ENCODE measurements around the gene LRRC10B.

Gene LRRC10B

DNA sequence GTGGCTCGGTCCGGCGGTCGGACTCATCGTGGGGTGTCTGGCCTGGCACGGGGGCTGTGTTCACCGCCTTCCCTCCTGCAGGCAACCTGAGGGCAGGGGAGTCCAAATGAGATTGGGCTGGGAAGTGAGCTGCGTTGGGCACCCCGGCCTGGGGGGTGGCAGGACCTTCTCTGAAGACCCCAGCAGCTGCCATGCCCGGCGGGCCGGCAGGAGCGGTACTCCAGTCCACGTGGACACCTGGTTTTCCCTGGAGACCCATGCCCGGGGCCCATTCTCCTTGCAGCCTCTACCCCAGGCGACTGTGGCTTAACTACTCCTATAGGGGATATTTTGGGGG is 24.5 kb downstream of the LRRC10B start:
- DNase-seq = no peak

DNA sequence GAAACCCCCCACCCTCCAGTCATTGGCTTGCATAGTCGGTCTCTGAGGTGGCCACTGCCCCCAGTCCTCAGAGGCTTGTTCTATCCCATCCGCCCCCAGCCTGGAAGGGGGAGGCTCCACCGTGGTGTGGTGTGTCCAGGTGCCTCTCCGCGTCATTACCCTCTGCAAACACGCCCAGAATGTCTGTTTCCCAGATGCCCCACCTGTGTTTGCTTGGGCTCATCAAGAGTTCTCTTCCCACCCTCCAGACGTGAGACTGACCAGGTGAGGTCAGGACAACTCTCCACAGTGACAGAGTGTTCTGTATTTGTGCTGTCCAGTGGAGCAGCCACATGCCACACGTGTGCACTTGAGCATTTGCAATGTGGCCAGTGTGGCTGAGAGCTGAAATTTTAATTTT is 24.9 kb downstream of the LRRC10B start:
- DNase-seq = no peak

DNA sequence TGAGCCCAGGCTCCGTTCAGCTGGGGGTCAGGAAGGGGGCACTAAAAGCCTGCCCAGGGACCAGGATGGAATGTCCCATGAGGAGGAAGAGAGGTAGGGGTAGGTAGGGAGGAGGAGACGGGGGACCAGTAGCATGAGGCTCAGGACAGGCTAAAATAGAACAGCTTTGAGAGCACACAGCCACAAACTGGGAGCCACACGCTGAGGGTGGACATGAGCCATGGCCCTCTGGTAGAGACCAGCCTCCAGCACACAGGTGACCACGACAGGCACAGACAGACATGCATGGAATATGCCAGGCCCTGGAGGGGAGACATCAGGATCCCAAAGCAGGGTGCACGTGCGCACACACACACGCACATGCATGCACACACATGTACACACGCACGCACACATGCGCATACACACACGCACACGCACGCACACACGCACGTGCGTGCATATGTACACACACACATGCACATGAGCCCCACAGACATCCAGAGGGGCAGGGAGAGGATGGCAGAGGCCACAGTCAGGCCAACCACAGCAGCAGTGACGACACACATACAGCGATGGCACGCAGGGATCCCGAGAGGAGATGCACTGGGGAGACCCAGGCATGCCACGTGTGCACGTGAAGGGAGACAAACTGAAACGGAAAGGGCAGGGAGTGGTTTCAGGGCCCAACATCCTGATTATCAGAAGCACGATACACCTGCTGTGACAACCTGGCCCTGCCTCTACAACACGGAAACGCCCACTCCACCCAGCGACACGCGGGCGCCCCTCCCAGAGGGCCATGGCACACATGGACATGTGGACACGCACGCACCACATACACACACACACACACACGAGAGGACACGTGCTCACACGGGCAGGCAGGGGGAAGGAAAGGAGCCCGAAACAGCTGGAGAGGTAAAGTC is 25.7 kb downstream of the LRRC10B start:
- DNase-seq = no peak

DNA sequence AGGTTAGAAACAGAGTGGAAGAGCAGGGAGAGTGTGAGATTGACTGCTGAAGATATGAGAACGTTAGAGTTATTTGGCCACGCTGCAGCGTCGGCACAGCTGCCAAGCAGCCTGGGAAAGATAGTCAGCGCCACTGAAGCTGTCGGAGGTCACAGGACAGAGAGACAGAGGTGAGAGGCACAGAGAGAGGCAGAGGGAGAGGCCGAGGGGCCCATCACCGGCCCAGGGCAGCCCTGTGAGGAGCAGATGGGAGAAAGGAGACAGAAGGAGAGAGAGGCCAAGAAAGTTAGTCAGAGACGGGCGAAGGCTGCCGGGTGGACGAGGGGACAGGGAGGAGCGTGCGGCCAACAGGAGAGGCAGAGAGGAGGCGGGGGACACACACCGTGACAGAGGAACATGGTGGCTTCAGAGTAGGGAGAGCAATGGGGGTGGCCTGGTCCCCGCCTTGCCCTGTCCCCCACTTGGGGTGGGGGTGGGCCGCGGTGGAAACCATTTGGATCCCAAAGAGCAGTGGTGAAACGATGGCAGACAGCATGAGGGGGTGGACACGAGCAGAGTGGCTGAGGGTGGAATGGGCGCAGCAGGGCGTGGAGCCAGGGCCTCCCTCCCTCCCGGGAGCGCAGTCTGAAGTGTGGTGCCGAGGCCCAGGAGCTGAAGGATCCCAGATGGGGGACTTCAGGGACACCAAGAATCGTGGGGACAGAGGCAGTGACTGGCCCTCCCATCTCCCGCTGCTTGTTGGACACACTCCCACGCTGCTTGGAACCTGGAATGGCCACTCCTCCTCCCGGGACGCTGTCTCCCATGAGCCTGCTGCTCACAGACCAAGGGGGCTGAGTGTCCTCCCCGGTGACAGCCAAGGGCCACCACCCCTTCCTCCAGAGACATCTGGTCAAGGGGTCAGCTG is 26.6 kb downstream of the LRRC10B start:
- no peak for DNase-seq

DNA sequence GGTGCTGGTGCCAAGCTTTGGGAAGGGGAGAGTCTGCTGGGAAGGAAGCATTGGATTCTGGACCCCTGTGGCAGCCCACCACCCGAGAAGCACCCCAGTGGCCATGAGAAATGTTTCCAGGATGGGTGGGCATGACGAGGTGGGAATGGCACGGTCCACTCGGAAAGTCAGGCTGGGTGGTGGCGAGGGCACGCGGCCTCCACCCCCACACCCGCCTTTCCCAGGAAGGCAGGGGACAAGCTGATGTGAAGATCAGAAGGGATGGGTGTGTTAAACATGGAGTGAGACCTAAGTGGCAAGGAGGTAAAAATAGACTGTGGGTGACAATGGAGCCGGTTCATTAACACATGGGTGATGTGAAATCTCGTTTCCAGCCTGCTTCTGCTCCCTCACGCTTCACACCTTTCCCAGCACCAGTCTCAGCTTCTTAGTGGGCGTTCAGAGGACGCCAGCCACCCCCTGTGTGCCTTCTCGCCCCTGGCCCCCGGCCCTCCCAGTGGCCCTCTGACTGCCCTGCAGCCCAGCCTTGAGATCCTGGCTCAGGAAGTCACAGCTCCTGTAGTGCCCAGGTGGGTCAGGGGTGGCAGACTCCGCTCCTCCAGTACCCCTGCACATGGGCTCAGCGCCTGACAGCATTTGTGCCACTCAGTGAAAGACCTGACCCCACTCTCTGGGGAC is 27.6 kb downstream of the LRRC10B start:
- DNase-seq = no peak

DNA sequence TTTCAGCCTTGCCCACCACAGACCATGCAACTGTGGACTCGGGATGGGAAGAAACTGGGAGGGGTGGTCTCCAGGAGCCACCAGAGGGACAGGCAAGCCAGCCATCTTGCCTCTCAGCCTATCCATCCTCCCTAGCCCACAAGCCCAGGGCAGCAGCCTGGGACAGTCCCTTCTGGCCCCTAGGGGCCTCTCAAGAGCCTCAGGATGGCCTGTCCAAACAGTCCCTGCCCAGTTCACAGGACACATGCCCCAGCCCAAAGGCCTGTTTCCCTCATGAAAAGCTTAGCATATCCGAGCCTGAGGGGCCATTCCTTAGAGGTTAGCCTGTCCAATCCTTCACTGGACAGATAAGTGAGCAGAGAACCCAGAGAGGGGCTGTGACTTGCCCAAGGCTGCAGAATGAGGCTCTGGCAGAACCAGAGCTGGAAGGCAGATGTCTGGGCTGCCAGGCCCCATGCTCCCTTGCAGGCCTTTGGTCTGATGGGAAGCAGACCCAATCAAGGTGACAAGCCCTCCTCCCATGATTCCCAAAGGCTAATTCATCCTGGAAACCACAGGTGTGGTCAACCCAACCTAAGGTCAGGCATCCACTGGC is 28.2 kb downstream of the LRRC10B start:
- no peak for DNase-seq

DNA sequence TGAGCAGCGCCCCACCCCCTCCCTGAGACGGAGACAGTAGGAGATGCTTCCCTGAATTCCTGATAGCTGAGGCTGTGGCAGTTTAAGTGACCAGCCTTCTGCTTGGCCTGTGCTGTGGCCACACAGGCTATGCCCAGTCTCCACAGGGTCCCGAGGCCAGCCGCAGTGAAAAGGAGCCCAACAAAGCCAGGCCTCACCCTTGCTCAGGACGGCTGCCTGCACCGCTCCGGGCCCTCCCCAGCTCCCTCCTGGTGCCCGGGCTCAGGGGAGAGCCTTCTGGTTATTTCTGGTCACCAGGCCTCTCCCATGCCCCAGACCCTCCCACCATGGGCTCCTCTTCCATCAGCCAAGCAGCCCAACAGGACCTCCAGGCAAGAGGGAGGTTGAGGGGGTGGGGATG is 28.8 kb downstream of the LRRC10B start:
- DNase-seq = no peak

DNA sequence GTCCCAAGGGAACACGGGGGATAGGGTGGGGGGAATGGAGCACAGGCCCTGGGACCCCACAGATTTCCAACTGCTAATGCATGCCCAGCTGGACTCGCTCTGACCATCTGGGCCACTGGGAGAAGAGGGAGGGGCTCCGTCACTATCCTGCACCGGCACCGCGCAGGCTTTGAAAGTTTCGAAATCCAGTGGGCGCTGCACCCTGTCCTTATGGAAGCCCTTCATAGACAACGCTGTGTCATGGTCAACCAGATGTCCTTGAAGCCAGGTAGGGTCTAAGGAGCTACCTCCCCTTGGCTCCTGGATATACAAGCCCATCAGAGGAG is 30.1 kb downstream of the LRRC10B start:
- DNase-seq = no peak

DNA sequence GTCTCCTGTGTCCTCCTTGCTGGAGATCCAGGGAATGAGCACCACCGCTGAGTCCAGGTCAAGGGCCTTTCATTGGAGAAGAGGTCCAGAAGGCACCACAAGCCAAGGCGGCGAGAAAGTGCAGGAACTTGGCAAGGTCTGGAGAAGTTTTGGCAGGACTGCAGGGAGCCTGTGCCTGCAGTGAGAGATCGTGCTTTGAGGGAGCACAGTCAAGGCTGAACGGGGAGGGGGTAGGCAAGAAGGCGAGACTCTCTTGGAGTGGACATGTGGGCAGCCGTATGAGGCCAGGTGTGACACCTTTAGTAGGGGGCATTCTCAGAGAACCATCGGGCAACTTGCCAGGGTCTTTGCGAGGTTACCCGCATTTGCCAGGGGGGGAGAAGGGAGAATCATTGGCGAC is 30.5 kb downstream of the LRRC10B start:
- DNase-seq = no peak

DNA sequence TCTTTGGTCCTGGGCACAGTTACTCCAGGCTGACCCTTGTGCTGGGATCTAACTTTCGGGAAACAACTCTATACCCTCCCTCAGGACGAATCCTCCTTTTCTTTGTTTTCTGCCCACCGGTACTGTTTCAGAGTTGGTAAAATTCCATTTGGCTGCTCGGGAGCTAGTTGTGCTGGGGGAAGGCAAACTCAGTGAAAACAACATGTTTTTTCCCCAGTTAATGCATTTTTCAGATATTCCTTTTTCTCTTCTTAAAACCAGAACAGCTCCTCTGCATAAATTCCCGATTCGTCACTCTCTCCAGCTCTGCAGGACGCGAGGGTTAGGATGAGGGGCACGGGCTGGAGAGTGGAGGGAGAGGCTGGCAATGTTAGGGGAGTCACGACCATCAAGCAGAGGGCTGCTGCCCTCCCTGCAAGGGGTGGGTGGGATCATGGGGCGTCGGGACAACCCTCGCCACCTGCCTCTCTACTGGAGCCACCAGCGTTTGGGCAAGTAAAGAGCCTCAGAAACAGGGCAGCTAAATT is 31.3 kb downstream of the LRRC10B start:
- DNase-seq = no peak

DNA sequence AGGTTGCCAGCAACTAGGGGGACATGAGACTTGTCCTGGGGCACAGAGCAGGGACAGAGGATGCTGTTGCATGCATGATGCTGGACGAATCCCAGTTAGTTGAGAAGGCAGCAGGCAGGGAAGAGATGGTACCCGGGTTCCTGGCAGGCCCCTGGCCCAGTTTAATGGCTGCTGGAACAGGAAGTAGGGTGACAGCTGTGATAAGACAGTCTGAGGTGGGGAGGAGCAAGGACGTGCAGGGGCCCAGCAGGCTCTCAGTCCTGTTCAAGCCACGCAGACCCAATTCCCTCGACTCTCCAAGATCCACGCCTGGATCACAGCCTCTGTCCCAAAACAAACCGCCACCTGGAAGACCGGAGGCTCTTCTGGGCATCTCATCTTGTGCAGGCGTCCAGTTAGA is 32.0 kb downstream of the LRRC10B start:
- DNase-seq = no peak

DNA sequence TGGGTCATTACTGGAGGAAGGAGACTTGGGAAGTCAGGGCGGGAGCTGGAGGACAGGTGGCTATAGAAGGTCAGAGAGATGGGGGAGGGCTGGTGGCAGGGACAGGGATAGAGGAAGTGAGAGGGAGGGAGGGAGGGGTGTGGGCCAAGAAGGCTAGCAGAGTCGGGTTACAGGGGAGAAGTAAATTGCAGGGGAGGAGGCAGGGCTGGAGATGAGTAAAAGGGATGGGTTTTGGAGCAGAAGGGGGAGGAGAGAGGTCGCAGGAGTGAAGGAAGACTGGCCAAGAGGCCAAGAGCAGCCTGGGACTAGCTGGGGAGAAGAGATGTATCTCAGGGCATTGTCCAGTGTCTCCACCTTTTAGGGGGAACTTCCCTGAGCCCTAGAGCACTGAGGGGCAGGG is 33.0 kb downstream of the LRRC10B start:
- peak; percentile 9 to 43 (median 34) for DNase-seq

DNA sequence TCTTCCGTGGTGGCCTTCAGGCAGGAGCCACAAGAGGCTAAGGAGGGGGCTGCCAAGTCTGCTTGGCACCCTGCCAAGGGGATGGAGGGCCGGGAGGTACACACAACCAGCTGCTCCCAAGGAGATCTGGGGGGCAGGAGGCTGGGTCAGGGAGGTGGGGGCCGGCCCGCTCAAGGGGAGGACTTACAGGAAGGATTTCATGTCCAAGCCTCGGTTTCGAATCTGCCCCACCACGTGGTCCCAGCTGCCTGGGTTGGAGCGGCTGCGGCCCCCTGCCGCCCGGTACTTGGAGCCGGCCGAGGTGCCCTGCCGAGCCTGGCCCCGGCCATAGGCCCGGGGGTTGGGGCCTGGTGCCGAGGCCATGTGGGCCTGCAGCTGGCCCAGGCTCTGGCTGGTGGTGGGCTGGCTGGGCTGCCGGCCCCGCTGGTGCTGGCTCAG is 33.5 kb downstream of the LRRC10B start:
- DNase-seq = no peak

DNA sequence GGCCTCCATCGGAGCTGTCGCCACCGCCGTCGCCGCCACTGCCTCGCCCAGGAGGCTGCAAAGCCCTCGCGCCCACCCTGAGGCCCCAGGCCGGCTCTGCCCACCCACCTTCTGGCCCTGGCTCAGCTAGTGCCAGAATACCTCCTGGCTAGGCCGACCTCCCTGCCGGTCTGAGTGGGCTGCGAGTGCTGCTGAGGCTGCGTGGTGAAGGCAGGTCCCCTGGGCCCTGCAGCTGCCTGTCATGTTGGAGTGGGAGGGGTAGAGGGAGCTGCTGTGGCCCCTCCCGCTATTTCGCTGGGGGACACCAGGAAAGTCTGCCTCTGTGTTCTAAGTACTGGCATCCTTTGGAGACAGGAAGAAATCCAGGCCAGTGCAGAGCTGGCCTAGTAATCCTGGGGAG is 34.2 kb downstream of the LRRC10B start:
- no peak for DNase-seq

DNA sequence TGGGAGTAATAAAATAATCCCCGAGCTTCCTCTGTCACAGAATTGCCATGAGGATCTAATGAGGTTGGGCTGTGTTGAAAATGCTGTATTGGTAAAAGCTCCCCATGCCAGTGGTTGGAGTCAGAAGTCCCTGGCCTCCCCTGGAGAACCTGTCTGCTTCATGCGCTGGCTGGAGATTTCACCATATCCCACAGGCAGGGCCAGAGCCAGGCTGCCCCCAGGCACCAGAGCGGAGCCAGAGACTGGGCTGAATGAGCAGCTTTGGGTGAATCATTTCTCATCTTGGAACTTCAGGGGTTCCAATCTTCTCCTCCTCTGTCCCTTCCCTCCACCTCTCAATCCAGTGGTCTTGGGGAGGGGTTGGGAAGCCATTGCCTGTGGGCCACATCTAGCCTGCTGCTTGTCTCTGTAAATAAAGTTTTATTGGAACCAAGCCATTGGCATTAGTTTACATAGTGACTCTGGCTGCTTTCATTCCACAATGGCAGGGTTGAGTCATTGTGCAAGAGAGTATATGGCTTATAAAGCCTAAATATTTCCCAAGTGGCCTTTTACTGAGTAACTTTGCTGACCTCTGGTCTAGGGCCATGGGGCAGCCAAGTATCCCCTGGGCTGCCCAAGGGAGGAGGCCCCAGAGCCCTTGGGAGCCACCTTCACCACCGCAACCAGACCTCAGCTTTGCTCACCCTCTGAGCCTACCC is 35.2 kb downstream of the LRRC10B start:
- DNase-seq = no peak

DNA sequence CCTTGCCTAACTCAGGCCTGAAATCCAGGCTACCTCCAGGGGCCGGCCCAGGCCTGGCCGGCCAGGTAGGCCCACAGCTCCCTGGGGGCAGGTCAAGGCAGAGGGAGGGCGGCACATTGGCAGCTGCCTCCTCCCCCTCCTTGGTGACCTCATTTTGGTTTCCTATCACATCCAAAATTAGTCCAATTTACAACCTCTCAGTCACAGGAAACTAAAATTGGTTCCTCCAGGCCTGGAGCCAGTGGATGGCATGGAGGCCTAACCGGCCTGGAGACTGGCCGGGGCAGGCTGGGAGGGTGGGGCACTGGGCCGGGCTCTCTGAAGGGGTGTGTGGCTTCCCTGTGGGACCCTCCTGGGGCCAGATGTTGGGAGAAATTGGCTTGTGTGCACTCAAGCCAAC is 35.9 kb downstream of the LRRC10B start:
- DNase-seq = no peak

DNA sequence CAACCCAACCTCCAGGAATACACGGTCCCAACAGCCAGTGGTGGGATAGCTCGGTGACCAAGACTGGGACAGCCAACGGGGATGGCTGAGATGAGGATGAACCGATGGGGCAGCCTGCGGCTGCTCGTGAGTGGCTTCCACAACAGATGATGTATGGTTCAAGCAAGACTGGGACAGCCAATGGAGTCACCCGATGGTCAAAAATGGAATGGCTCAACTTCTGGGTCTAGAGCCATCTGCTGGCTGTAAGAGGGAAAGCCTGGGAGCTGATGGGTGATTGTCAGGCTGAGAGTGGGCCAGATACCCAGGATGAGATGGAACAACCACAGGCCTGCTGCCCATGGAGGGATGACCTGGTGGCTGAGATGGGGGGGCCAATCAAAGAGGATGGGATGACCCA is 36.8 kb downstream of the LRRC10B start:
- peak in 3 of 4 experiments; percentile 23 to 45 (median 29) for DNase-seq

DNA sequence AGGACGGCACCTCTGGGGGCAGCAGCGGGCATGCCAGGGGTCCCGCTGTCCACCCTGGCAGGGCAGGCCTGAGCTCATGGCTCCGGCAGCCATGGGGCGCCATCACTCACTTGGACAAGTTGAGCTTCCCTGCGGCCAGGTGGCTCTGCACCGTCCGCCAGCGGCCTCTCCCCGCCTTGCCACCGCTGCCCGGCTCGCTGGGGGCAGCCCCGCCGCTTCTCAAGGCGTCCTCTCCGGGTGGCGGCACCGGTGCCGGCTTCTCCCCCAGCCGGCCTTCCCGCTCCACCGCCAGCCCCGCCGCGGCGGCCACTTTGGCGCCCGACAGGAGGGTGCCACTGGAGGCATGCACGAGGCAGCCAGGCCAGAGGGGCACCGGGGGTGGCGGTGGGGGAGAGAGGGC is 37.4 kb downstream of the LRRC10B start:
- DNase-seq = no peak

DNA sequence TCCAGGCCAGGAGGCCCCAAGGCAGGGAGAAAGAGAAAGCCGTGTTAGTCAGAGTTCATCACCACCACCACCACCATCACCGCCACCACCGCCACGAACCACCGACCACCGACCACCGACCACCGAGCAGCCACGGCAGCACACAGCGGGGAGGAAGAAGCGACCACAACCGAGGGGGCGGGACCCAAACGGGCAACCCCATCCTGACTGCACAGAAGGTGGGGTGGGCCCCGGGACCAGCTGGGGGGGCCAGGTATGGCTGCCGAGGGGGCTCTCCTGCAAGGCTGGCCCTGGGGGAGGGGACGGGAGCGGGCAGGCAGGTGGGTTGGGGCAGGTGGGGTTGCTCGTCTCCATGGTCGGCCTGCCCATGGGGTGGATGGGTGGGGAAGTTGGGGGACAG is 38.1 kb downstream of the LRRC10B start:
- DNase-seq = no peak

DNA sequence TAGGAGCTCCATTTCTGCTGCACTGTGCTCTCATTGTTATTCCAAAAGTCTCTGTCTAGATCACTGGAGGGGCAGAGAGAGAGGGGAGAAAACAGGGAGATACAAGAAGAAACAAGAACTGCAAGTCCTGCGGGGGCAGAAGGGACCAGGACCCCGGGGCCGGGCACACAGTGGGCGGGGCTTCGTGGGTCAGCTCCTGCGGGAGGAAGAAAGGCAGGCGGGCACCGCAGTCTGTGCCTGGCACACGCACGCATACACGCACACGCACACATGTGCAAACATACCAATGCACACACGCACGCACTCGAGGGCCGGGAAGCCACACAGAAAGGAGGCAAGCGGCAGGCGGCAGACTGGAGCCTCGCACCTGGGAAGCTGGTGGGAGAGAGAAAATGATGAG is 38.7 kb downstream of the LRRC10B start:
- no peak for DNase-seq

DNA sequence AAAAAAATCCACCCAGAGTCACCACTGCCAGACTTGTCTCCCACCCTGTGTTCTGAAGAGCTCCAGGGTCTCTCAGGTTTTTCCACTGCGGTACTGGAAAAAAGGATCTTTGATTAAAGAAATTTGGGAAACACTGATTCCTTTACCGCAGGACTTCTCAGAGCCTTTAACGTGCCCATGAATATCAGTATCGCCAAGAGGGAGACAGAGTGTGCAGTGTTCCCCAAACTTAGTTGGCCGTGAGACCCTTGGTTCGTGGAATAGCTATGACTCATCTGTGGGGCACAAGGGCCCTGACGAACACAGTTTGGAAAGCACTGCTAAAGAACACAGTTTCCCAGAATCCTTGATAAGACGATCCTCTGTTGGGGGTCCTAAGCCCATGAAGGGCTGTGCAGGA is 40.6 kb downstream of the LRRC10B start:
- no peak for DNase-seq

Data from suppressor macrophage (primary cell).